Frontal cortex (tissue), 4 donors: Measurements from ENCODE around the gene SYNJ1. TPM values are rescaled to one million over a fixed set of nuclear protein-coding genes. Genes with fewer than 3 reads are reported as not detected.
"Not testable (repeated sequence)": the region's sequence is repeated elsewhere in the genome, so short reads cannot be mapped to it uniquely, and the experiment has no call there.

Experiments
- DNase-seq, 2 donors: peaks; one replicate each; pipeline ENCODE4 v3.0.0; 2012; ENCODE audit warnings: low spot score in 2 of 2
- FAIRE-seq: peaks from 2 replicates; lab custom pipeline; 2012; peaks lifted over from hg19 to GRCh38; lab: Jason Lieb, UNC
- total RNA-seq: library from RNA; depleted of rRNA; stranded (reverse); fragments of >200 nt; gene quantifications from one replicate; pipeline ENCODE4 v1.2.3, GENCODE V29; 2014
- donor health status: control.
- donor health status: control.
- donor health status: control.

The SYNJ1 gene
- 13.0 TPM for total RNA-seq

- no peak for FAIRE-seq
- DNase-seq: peak; percentile 96 to 97
Measured at GRCh38 chr21:32727687-32728455, at the start of gene SYNJ1. Gene SYNJ1 (minus strand): TSS chr21:32728013. CDS start chr21:32726895, 1,118 bp downstream.

GRCh38 chr21:32777269-32777668 is 49.5 kb upstream of the SYNJ1 start:
- no peak for FAIRE-seq
- DNase-seq: no peak

- DNase-seq (no peak), FAIRE-seq (no peak)
Measured at GRCh38 chr21:32776743-32777142, 48.9 kb upstream of the SYNJ1 start.

GRCh38 chr21:32773048-32773344 is 45.2 kb upstream of the SYNJ1 start:
- DNase-seq, FAIRE-seq: not testable (repeated sequence)

- FAIRE-seq (no peak), DNase-seq (peak; percentile 12 to 18)
Measured at GRCh38 chr21:32772281-32773047, 44.7 kb upstream of the SYNJ1 start.

GRCh38 chr21:32770871-32771523 is 43.2 kb upstream of the SYNJ1 start:
- DNase-seq: peak in 1 of 2 donors; percentile 8

GRCh38 chr21:32768530-32768929 is 40.7 kb upstream of the SYNJ1 start:
- no peak for FAIRE-seq
- no peak for DNase-seq

More at GRCh38 chr21:32770871-32771523, 43.2 kb upstream of the SYNJ1 start:
- FAIRE-seq: no peak

GRCh38 chr21:32765058-32765457 is 37.2 kb upstream of the SYNJ1 start:
- no peak for FAIRE-seq
- no peak for DNase-seq

- FAIRE-seq (peak; percentile 43), DNase-seq (no peak)
Measured at GRCh38 chr21:32764186-32764585, 36.4 kb upstream of the SYNJ1 start.

- FAIRE-seq (no peak), DNase-seq (no peak)
Measured at GRCh38 chr21:32757804-32758203, 30.0 kb upstream of the SYNJ1 start.

GRCh38 chr21:32756096-32756495 is 28.3 kb upstream of the SYNJ1 start:
- DNase-seq (no peak), FAIRE-seq (no peak)

GRCh38 chr21:32753818-32754585 is 26.2 kb upstream of the SYNJ1 start:
- no peak for DNase-seq
- no peak for FAIRE-seq

- DNase-seq (no peak), FAIRE-seq (no peak)
Measured at GRCh38 chr21:32750405-32750804, 22.6 kb upstream of the SYNJ1 start.

GRCh38 chr21:32749662-32750061 is 21.8 kb upstream of the SYNJ1 start:
- DNase-seq: no peak
- no peak for FAIRE-seq

- DNase-seq (no peak), FAIRE-seq (peak; percentile 15)
Measured at GRCh38 chr21:32748529-32748928, 20.7 kb upstream of the SYNJ1 start.

GRCh38 chr21:32747396-32747795 is 19.6 kb upstream of the SYNJ1 start:
- no peak for FAIRE-seq
- no peak for DNase-seq

- not testable (repeated sequence) for DNase-seq, FAIRE-seq
Measured at GRCh38 chr21:32746711-32747110, 18.9 kb upstream of the SYNJ1 start.

GRCh38 chr21:32742396-32742795 is 14.6 kb upstream of the SYNJ1 start:
- FAIRE-seq (no peak), DNase-seq (no peak)

- FAIRE-seq: no peak
- no peak for DNase-seq
Measured at GRCh38 chr21:32741336-32741735, 13.5 kb upstream of the SYNJ1 start.

GRCh38 chr21:32739946-32740345 is 12.1 kb upstream of the SYNJ1 start:
- no peak for DNase-seq
- FAIRE-seq: no peak
